Measurements from ENCODE around the gene OBI1.

The OBI1 gene

GRCh38 chr13:78604782-78605611, 54.0 kb downstream of the OBI1 start:
- in situ Hi-C loops (cut with MboI; ENCODE audit: low sequenced_read_pairs), result no loop called here

- in situ Hi-C loops (cut with MboI; ENCODE audit: low sequenced_read_pairs), result no loop called here
Observed at GRCh38 chr13:78603240-78603957, 55.6 kb downstream of the OBI1 start, which contains the start of gene POU4F1. Gene POU4F1, minus strand, starts transcription at chr13:78603552. Its CDS starts 226 bp downstream, at chr13:78603326.

GRCh38 chr13:78602561-78603239, 56.3 kb downstream of the OBI1 start:
- in situ Hi-C loops (cut with MboI; ENCODE audit: low sequenced_read_pairs), result no loop called here

GRCh38 chr13:78601874-78602560, 56.9 kb downstream of the OBI1 start:
- in situ Hi-C loops (cut with MboI; ENCODE audit: low sequenced_read_pairs), result no loop called here

- in situ Hi-C loops (cut with MboI; ENCODE audit: low sequenced_read_pairs), result no loop called here
Observed at GRCh38 chr13:78601124-78601873, 57.7 kb downstream of the OBI1 start.

GRCh38 chr13:78600280-78600883, 58.6 kb downstream of the OBI1 start:
- in situ Hi-C loops (cut with MboI; ENCODE audit: low sequenced_read_pairs), result no loop called here

- in situ Hi-C loops (cut with MboI; ENCODE audit: low sequenced_read_pairs), result no loop called here
Observed at GRCh38 chr13:78599645-78600279, 59.2 kb downstream of the OBI1 start.

- in situ Hi-C loops (cut with MboI; ENCODE audit: low sequenced_read_pairs), result no loop called here
Observed at GRCh38 chr13:78598966-78599644, 59.9 kb downstream of the OBI1 start.

- in situ Hi-C loops (cut with MboI; ENCODE audit: low sequenced_read_pairs), result no loop called here
Observed at GRCh38 chr13:78598116-78598781, 60.7 kb downstream of the OBI1 start.

GRCh38 chr13:78597602-78597932, 61.4 kb downstream of the OBI1 start:
- in situ Hi-C loops (cut with MboI; ENCODE audit: low sequenced_read_pairs), result no loop called here

- in situ Hi-C loops (cut with MboI; ENCODE audit: low sequenced_read_pairs), result no loop called here
Observed at GRCh38 chr13:78596736-78597601, 62.0 kb downstream of the OBI1 start.

GRCh38 chr13:78596399-78596735, 62.6 kb downstream of the OBI1 start:
- in situ Hi-C loops (cut with MboI; ENCODE audit: low sequenced_read_pairs), result no loop called here

- in situ Hi-C loops (cut with MboI; ENCODE audit: low sequenced_read_pairs), result no loop called here
Observed at GRCh38 chr13:78595495-78596398, 63.2 kb downstream of the OBI1 start.

- in situ Hi-C loops (cut with MboI; ENCODE audit: low sequenced_read_pairs), result no loop called here
Observed at GRCh38 chr13:78594456-78594975, 64.4 kb downstream of the OBI1 start.

- in situ Hi-C loops (cut with MboI; ENCODE audit: low sequenced_read_pairs), result no loop called here
Observed at GRCh38 chr13:78593652-78594455, 65.1 kb downstream of the OBI1 start.
